ENCODE results near the gene PRKAR1B.

The PRKAR1B gene

GRCh38 chr7:594920-595620 is 132.0 kb downstream of the PRKAR1B start:
- WGBS, 2 donors (ENCODE audit: extremely low coverage in 2 of 2, insufficient read length in 2 of 2, insufficient replicate concordance in 1 of 2): no CpG with 5 or more reads among the region's 29 CpGs

DNA sequence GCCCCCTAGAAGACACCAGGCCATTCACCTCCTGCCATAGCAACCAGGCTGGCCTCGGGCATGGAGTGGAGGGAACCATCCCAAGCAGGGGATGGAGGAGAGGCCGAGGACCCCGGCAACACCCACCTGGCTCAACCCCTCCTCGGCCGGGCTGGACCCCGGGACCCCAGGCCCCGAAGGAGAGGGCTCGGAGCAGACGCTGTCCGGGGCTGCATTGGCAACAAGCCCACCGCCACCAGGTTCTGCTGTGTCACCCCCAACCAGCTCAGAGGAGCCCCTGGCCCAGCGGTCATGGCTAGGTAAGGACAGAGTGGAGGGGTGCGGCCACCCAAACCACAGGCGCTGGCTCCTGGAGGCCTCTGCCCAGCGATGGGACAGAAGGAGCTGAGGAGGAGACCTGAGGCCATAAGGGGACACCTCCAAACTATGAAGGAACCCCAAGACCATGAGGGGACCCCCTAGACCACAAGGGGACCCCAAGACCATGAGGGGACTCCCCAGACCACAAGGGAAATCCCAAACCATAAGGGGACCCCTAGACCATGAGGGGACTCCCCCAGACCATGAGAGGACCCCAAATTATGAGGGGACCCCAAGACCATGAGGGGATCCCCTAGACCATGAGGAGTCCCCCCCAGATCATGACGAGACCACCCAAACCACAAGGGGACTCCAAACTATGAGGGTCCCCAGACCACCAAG is 132.7 kb downstream of the PRKAR1B start:
- H3K18ac ChIP-seq (ENCODE audit: low read length): peak overlapping the region; percentile 11
- no peak overlapping the region for H3K4ac ChIP-seq (ENCODE audit: low read length)
- H2AK5ac ChIP-seq (ENCODE audit: low read depth, low read length): peak overlapping the region; percentile 81
- H3K9ac ChIP-seq (ENCODE audit: low read depth, low read length, poor library complexity): no peak overlapping the region
- H2BK12ac ChIP-seq (ENCODE audit: low read length): no peak overlapping the region
- H3K27me3 ChIP-seq (ENCODE audit: control insufficient read depth in 3 of 3, insufficient read depth in 3 of 3, low read depth in 1 of 3, low read length in 3 of 3): no peaks in the 10 kb centered on the region
- H4K91ac ChIP-seq (ENCODE audit: low read depth, low read length, poor library complexity): no peak overlapping the region
- WGBS, 2 donors (ENCODE audit: extremely low coverage in 2 of 2, insufficient read length in 2 of 2, insufficient replicate concordance in 1 of 2): no CpG with 5 or more reads among the region's 16 CpGs
- H3K4me1 ChIP-seq (ENCODE audit: control insufficient read depth in 2 of 2, insufficient read depth in 1 of 2, low read depth in 1 of 2, low read length in 2 of 2): no peaks in the 10 kb centered on the region
- H2BK120ac ChIP-seq (ENCODE audit: low read depth, low read length): no peak overlapping the region
- H3K14ac ChIP-seq (ENCODE audit: low read length): no peak overlapping the region
- no peak overlapping the region for H2BK15ac ChIP-seq (ENCODE audit: low read length)
- H3K23ac ChIP-seq (ENCODE audit: low read depth, low read length, poor library complexity): no peak overlapping the region
- no peak overlapping the region for H2AFZ ChIP-seq (ENCODE audit: low read length)
- H3K79me1 ChIP-seq (ENCODE audit: low read depth, low read length): peaks cover 4% of the 10 kb centered on the region
- no peak overlapping the region for H3K4me2 ChIP-seq (ENCODE audit: insufficient read depth, low read length, poor library complexity, severe bottlenecking)
- H3K9me3 ChIP-seq (replicated peaks in 1 of 2; ENCODE audit: control insufficient read depth in 2 of 2, insufficient read depth in 1 of 2, low read depth in 1 of 2, low read length in 2 of 2): no peaks in the 10 kb centered on the region
- peak overlapping the region; percentile 35 for H2BK5ac ChIP-seq (ENCODE audit: low read length)
- H4K8ac ChIP-seq (ENCODE audit: low read depth, low read length): no peak overlapping the region
- no peak overlapping the region for H3K4me3 ChIP-seq (ENCODE audit: low read length in 2 of 2)
- no peak for DNase-seq (ENCODE audit: low spot score)
- H3K36me3 ChIP-seq (replicated peaks in 1 of 2; ENCODE audit: control insufficient read depth in 2 of 2, insufficient read depth in 2 of 2, low read length in 2 of 2): peaks cover 0 to 3% of the 10 kb centered on the region in 2 donors
- H3K27ac ChIP-seq (replicated peaks; ENCODE audit: low read length): no peak overlapping the region

More at GRCh38 chr7:594920-595620, 132.0 kb downstream of the PRKAR1B start:
- peak overlapping the region; percentile 83 for H3K18ac ChIP-seq (ENCODE audit: low read length)
- no peak overlapping the region for H3K4me2 ChIP-seq (ENCODE audit: insufficient read depth, low read length, poor library complexity, severe bottlenecking)
- peaks cover 4% of the 10 kb centered on the region for H3K79me1 ChIP-seq (ENCODE audit: low read depth, low read length)
- H3K9ac ChIP-seq (ENCODE audit: low read depth, low read length, poor library complexity): no peak overlapping the region
- no peak overlapping the region for H4K8ac ChIP-seq (ENCODE audit: low read depth, low read length)
- H2BK15ac ChIP-seq (ENCODE audit: low read length): no peak overlapping the region
- no peak overlapping the region for H3K14ac ChIP-seq (ENCODE audit: low read length)
- peak overlapping the region; percentile 1 for H2BK5ac ChIP-seq (ENCODE audit: low read length)
- H3K9me3 ChIP-seq (replicated peaks in 1 of 2; ENCODE audit: control insufficient read depth in 2 of 2, insufficient read depth in 1 of 2, low read depth in 1 of 2, low read length in 2 of 2): no peaks in the 10 kb centered on the region
- no peak for DNase-seq (ENCODE audit: low spot score)
- H3K27me3 ChIP-seq (ENCODE audit: control insufficient read depth in 3 of 3, insufficient read depth in 3 of 3, low read depth in 1 of 3, low read length in 3 of 3): no peaks in the 10 kb centered on the region
- H3K23ac ChIP-seq (ENCODE audit: low read depth, low read length, poor library complexity): peak overlapping the region; percentile 80
- H4K91ac ChIP-seq (ENCODE audit: low read depth, low read length, poor library complexity): no peak overlapping the region
- no peak overlapping the region for H3K4ac ChIP-seq (ENCODE audit: low read length)
- H3K27ac ChIP-seq (replicated peaks; ENCODE audit: low read length): no peak overlapping the region
- no peak overlapping the region for H2BK120ac ChIP-seq (ENCODE audit: low read depth, low read length)
- no peaks in the 10 kb centered on the region for H3K4me1 ChIP-seq (ENCODE audit: control insufficient read depth in 2 of 2, insufficient read depth in 1 of 2, low read depth in 1 of 2, low read length in 2 of 2)
- no peak overlapping the region for H2AFZ ChIP-seq (ENCODE audit: low read length)
- H3K4me3 ChIP-seq (ENCODE audit: low read length in 2 of 2): no peak overlapping the region
- H2AK5ac ChIP-seq (ENCODE audit: low read depth, low read length): peak overlapping the region; percentile 70
- H2BK12ac ChIP-seq (ENCODE audit: low read length): no peak overlapping the region
- peaks cover 0 to 3% of the 10 kb centered on the region in 2 donors for H3K36me3 ChIP-seq (replicated peaks in 1 of 2; ENCODE audit: control insufficient read depth in 2 of 2, insufficient read depth in 2 of 2, low read length in 2 of 2)

GRCh38 chr7:593324-594115 is 133.6 kb downstream of the PRKAR1B start:
- peak overlapping the region; percentile 13 for H3K18ac ChIP-seq (ENCODE audit: low read length)
- no peak overlapping the region for H3K27ac ChIP-seq (replicated peaks; ENCODE audit: low read length)
- WGBS, 2 donors (ENCODE audit: extremely low coverage in 2 of 2, insufficient read length in 2 of 2, insufficient replicate concordance in 1 of 2): no CpG with 5 or more reads among the region's 34 CpGs
- peaks cover 0 to 7% of the 10 kb centered on the region in 2 donors for H3K36me3 ChIP-seq (replicated peaks in 1 of 2; ENCODE audit: control insufficient read depth in 2 of 2, insufficient read depth in 2 of 2, low read length in 2 of 2)
- peak overlapping the region; percentile 35 for H2BK5ac ChIP-seq (ENCODE audit: low read length)
- no peak overlapping the region for H2BK15ac ChIP-seq (ENCODE audit: low read length)
- no peak overlapping the region for H2AFZ ChIP-seq (ENCODE audit: low read length)
- H2BK12ac ChIP-seq (ENCODE audit: low read length): no peak overlapping the region
- H3K9me3 ChIP-seq (replicated peaks in 1 of 2; ENCODE audit: control insufficient read depth in 2 of 2, insufficient read depth in 1 of 2, low read depth in 1 of 2, low read length in 2 of 2): peaks cover 0 to 3% of the 10 kb centered on the region in 2 donors
- H3K4me2 ChIP-seq (ENCODE audit: insufficient read depth, low read length, poor library complexity, severe bottlenecking): no peak overlapping the region
- no peak overlapping the region for H3K4me3 ChIP-seq (ENCODE audit: low read length in 2 of 2)
- no peaks in the 10 kb centered on the region for H3K27me3 ChIP-seq (ENCODE audit: control insufficient read depth in 3 of 3, insufficient read depth in 3 of 3, low read depth in 1 of 3, low read length in 3 of 3)
- no peak for DNase-seq (ENCODE audit: low spot score)
- no peak overlapping the region for H4K91ac ChIP-seq (ENCODE audit: low read depth, low read length, poor library complexity)
- peak overlapping the region; percentile 81 for H2AK5ac ChIP-seq (ENCODE audit: low read depth, low read length)
- no peak overlapping the region for H3K4ac ChIP-seq (ENCODE audit: low read length)
- peak overlapping the region; percentile 43 for H4K8ac ChIP-seq (ENCODE audit: low read depth, low read length)
- no peaks in the 10 kb centered on the region for H3K4me1 ChIP-seq (ENCODE audit: control insufficient read depth in 2 of 2, insufficient read depth in 1 of 2, low read depth in 1 of 2, low read length in 2 of 2)
- H3K9ac ChIP-seq (ENCODE audit: low read depth, low read length, poor library complexity): no peak overlapping the region
- no peak overlapping the region for H2BK120ac ChIP-seq (ENCODE audit: low read depth, low read length)
- no peak overlapping the region for H3K23ac ChIP-seq (ENCODE audit: low read depth, low read length, poor library complexity)
- H3K14ac ChIP-seq (ENCODE audit: low read length): no peak overlapping the region
- peaks cover 4% of the 10 kb centered on the region for H3K79me1 ChIP-seq (ENCODE audit: low read depth, low read length)

Measured in neuronal stem cell (in vitro differentiated cells).